ENCODE results near the gene TRIM59. TPM values are rescaled to one million over a fixed set of nuclear protein-coding genes. Genes with fewer than 3 reads are reported as not detected.
A peak's percentile ranks its signal among the peaks of the same experiment; 100 is the strongest.

Gene TRIM59
- total RNA-seq, 6 experiments from 2014 or later: 0.07 to 0.56 (median 0.31) TPM

- TF ChIP-seq POLR2A (IDR thresholded peaks at IDR 0.05) (no peak), CTCF (IDR thresholded peaks at IDR 0.05) (no peak)
- no peaks in the 10 kb centered on the region for H3K4me1 ChIP-seq
- intact Hi-C loops (cut with DNase I): loop anchor here in 1 of 2 donors (10.0 kb wide), 1 partner anchor 375 kb away; no protein-coding TSS in a partner anchor
- no peaks in the 10 kb centered on the region for H3K9me3 ChIP-seq
- H3K4me3 ChIP-seq: no peak overlapping the region
- H3K36me3 ChIP-seq: peaks cover 0 to 9% (median 3%) of the 10 kb centered on the region in 4 donors
- no peaks in the 10 kb centered on the region for H3K27me3 ChIP-seq
- WGBS (ENCODE audit: insufficient coverage, low coverage, low lambda C conversion rate, missing lambda C conversion rate): 82% methylated on average over 10 of the region's 10 CpGs
- DNase-seq (no peak), ATAC-seq (no peak)
- no peak overlapping the region for H3K27ac ChIP-seq
These were observed 39.6 kb downstream of the TRIM59 start for GRCh38 chr3:160409812-160410610.

- DNase-seq (no peak), ATAC-seq (no peak)
- intact Hi-C loops (cut with DNase I): no loop called here
- H3K9me3 ChIP-seq: no peaks in the 10 kb centered on the region
- H3K36me3 ChIP-seq: peaks cover 0 to 4% (median 0%) of the 10 kb centered on the region in 4 donors
- no peak overlapping the region for H3K4me3 ChIP-seq
- no peaks in the 10 kb centered on the region for H3K27me3 ChIP-seq
- H3K27ac ChIP-seq: peak overlapping the region in 2 of 3 donors; percentile 1 to 13
- H3K4me1 ChIP-seq: peaks cover 0 to 7% (median 0%) of the 10 kb centered on the region in 4 donors
- TF ChIP-seq POLR2A (IDR thresholded peaks at IDR 0.05) (no peak), CTCF (IDR thresholded peaks at IDR 0.05) (no peak)
- WGBS (ENCODE audit: insufficient coverage, low coverage, low lambda C conversion rate, missing lambda C conversion rate): 61% methylated on average over 7 of the region's 7 CpGs
These were observed 45.7 kb downstream of the TRIM59 start for GRCh38 chr3:160403796-160404470.

GRCh38 chr3:160403028-160403545 is 46.5 kb downstream of the TRIM59 start:
- ATAC-seq (no peak), DNase-seq (no peak)
- no peak overlapping the region for H3K4me3 ChIP-seq
- H3K9me3 ChIP-seq: no peaks in the 10 kb centered on the region
- WGBS (ENCODE audit: insufficient coverage, low coverage, low lambda C conversion rate, missing lambda C conversion rate): 38% methylated on average over 2 of the region's 2 CpGs
- H3K27me3 ChIP-seq: no peaks in the 10 kb centered on the region
- intact Hi-C loops (cut with DNase I): no loop called here
- peak overlapping the region in 2 of 3 donors; percentile 9 to 77 for H3K27ac ChIP-seq
- TF ChIP-seq POLR2A (IDR thresholded peaks at IDR 0.05) (no peak), CTCF (IDR thresholded peaks at IDR 0.05) (no peak)
- H3K36me3 ChIP-seq: peaks cover 0 to 4% (median 0%) of the 10 kb centered on the region in 4 donors
- H3K4me1 ChIP-seq: peaks cover 0 to 12% (median 0%) of the 10 kb centered on the region in 4 donors

- H3K36me3 ChIP-seq: peaks cover 0 to 4% (median 0%) of the 10 kb centered on the region in 4 donors
- no peaks in the 10 kb centered on the region for H3K27me3 ChIP-seq
- peaks cover 0 to 14% (median 0%) of the 10 kb centered on the region in 4 donors for H3K4me1 ChIP-seq
- no peaks in the 10 kb centered on the region for H3K9me3 ChIP-seq
- ATAC-seq (no peak), DNase-seq (no peak)
- WGBS (ENCODE audit: insufficient coverage, low coverage, low lambda C conversion rate, missing lambda C conversion rate): 28% methylated on average over 11 of the region's 11 CpGs
- H3K4me3 ChIP-seq: no peak overlapping the region
- TF ChIP-seq CTCF (IDR thresholded peaks at IDR 0.05) (no peak), POLR2A (IDR thresholded peaks at IDR 0.05) (no peak)
- peak overlapping the region in 2 of 3 donors; percentile 9 to 77 for H3K27ac ChIP-seq
- intact Hi-C loops (cut with DNase I): no loop called here
These were observed 47.2 kb downstream of the TRIM59 start for GRCh38 chr3:160402221-160403027.
